Embryonic facial prominence (tissue), 1 donor: ENCODE measurements around the gene CD38.
A peak's percentile ranks its signal among the peaks of the same experiment; 100 is the strongest.
"Not testable (repeated sequence)": the region's sequence is repeated elsewhere in the genome, so short reads cannot be mapped to it uniquely, and the experiment has no call there.

ENCODE experiments used
- DNase-seq: peaks from one replicate; pipeline ENCODE4 v3.0.0-alpha.2; 2016; ENCODE audit errors: extremely low spot score

Gene CD38

GRCh38 chr4:15799141-15799540 lies 21.0 kb downstream of the CD38 start:
- DNase-seq, result no peak

- DNase-seq, result no peak
Measured at GRCh38 chr4:15799701-15800100, 21.6 kb downstream of the CD38 start.

- DNase-seq, result not testable (repeated sequence)
Measured at GRCh38 chr4:15802497-15802896, 24.4 kb downstream of the CD38 start.

GRCh38 chr4:15805583-15806517 lies 27.7 kb downstream of the CD38 start:
- peak; percentile 30 for DNase-seq

GRCh38 chr4:15809058-15809457 lies 30.9 kb downstream of the CD38 start:
- no peak for DNase-seq

GRCh38 chr4:15809466-15809865 lies 31.3 kb downstream of the CD38 start:
- no peak for DNase-seq

GRCh38 chr4:15811703-15812337 lies 33.7 kb downstream of the CD38 start:
- no peak for DNase-seq

- DNase-seq, result no peak
Measured at GRCh38 chr4:15832523-15833451, 54.7 kb downstream of the CD38 start.

GRCh38 chr4:15833801-15834200 lies 55.7 kb downstream of the CD38 start:
- DNase-seq, result no peak

GRCh38 chr4:15836362-15836761 lies 58.2 kb downstream of the CD38 start:
- no peak for DNase-seq

- no peak for DNase-seq
Measured at GRCh38 chr4:15837591-15837990, 59.5 kb downstream of the CD38 start.

- DNase-seq, result not testable (repeated sequence)
Measured at GRCh38 chr4:15841194-15841730, 63.1 kb downstream of the CD38 start.

GRCh38 chr4:15847746-15848145 lies 69.6 kb downstream of the CD38 start:
- no peak for DNase-seq

- no peak for DNase-seq
Measured at GRCh38 chr4:15848191-15848842, 70.2 kb downstream of the CD38 start.

GRCh38 chr4:15851969-15852368 lies 73.8 kb downstream of the CD38 start:
- no peak for DNase-seq

GRCh38 chr4:15852524-15852923 lies 74.4 kb downstream of the CD38 start:
- DNase-seq, result no peak

- DNase-seq, result no peak
Measured at GRCh38 chr4:15853345-15853744, 75.2 kb downstream of the CD38 start.

- DNase-seq, result no peak
Measured at GRCh38 chr4:15855804-15856475, 77.8 kb downstream of the CD38 start.

GRCh38 chr4:15861198-15861597 lies 83.1 kb downstream of the CD38 start:
- DNase-seq, result not testable (repeated sequence)
